GM12865 (cell line): ENCODE data around the gene ESPL1.
"Not testable (repeated sequence)": the region's sequence is repeated elsewhere in the genome, so short reads cannot be mapped to it uniquely, and the experiment has no call there.

Experiments
- DNase-seq: peaks from one replicate; pipeline ENCODE4 v3.0.0; 2010; ENCODE audit warnings: low read depth
- H3K4me3 ChIP-seq: 2 replicates; pipeline ENCODE4 v1.5.1; 2011; ENCODE audit warnings: mild to moderate bottlenecking, low read depth, low read length, control low read depth
- TF ChIP-seq, protein P1 (sequence below): IDR thresholded peaks from 2 replicates; pipeline ENCODE4 v1.5.1; 2011; ENCODE audit warnings: low read length, control low read depth, low read depth, inconsistent platforms; ENCODE audit not compliant: insufficient read depth; ENCODE audit errors: missing control alignments

ESPL1 gene

DNA sequence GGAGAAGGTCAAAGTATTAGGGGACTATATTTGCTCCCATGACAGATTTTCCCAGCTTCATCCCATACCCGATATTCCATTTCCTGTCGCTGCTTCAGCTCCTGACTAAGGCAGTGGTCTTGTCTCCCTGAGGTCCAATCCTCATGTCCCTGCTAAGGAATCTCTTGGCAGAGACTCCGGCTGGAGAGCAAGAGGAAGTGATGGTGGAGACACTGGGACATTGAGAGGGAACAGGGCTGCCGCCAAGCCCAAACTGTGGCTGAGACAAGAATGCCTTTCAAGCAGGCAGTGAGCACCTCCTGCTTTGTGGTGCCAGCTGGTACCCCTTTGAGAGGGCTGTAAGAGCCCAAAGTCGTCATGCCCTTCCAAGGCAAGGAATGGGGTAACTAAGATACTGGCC is 62.6 kb downstream of the ESPL1 start:
- DNase-seq: no peak
- TF ChIP-seq, protein P1, sequence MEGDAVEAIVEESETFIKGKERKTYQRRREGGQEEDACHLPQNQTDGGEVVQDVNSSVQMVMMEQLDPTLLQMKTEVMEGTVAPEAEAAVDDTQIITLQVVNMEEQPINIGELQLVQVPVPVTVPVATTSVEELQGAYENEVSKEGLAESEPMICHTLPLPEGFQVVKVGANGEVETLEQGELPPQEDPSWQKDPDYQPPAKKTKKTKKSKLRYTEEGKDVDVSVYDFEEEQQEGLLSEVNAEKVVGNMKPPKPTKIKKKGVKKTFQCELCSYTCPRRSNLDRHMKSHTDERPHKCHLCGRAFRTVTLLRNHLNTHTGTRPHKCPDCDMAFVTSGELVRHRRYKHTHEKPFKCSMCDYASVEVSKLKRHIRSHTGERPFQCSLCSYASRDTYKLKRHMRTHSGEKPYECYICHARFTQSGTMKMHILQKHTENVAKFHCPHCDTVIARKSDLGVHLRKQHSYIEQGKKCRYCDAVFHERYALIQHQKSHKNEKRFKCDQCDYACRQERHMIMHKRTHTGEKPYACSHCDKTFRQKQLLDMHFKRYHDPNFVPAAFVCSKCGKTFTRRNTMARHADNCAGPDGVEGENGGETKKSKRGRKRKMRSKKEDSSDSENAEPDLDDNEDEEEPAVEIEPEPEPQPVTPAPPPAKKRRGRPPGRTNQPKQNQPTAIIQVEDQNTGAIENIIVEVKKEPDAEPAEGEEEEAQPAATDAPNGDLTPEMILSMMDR: no peak
- no peak overlapping the region for H3K4me3 ChIP-seq

DNA sequence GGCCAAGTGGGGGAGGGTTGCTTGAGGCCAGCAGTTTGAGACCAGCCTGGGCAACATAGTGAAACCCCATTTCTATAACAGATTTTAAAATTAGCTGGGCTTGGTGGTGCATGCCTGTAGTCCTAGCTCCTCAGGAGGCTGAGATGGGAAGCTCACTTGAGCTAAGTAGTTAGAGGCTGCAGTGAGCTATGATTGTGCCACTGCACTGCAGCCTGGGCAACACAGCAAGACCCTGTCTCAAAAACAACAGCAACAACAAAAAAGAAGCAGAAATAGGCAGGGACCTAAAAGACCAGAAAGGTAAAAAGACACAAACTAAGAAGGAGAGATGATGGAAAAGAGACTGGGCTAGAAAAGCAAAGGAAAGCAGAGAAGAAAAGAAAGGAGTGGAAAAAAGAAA is 64.2 kb downstream of the ESPL1 start:
- not testable (repeated sequence) for H3K4me3 ChIP-seq, DNase-seq

DNA sequence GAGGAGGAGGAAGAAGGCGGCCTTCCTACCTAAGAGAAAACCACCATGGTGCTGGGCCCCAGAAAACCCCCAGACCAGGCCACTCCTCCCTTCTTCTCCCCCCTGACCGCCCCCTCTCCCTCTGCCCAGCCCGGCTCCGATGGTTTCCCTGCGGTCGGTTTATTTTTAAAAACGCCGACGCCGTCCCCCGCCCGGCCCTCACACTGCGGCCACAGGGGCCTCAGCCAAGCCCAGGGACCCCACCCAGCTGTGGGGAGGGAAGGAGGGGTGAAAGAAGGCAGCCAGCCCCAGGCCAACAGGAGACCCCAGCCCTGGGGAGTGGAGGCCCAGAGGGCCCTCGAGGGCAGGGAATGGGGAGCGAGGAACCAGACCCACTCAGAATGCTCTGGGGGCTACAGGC is 64.6 kb downstream of the ESPL1 start:
- TF ChIP-seq, protein P1: no peak
- no peak overlapping the region for H3K4me3 ChIP-seq
- DNase-seq: no peak

DNA sequence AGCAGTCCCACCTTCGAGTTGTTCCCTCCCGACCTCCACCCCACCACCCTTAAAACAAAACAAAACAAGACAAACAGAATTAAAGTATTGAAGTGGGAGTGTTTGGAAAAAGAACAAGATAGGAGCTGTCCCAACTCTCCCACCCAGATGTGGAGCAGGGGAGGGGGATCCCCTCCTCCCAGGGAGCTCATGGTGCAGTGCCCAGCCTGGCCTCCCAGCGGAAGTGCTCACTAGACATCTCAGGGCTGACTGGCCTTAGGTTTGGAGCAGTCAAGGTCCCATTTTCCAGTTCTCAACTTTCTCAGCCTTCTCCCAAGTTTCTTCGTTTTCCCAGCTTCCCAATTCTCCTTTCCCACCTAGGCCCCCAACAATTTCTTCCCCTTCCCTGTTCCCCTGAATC is 65.2 kb downstream of the ESPL1 start:
- no peak for DNase-seq
- no peak overlapping the region for H3K4me3 ChIP-seq
- TF ChIP-seq, protein P1: no peak

DNA sequence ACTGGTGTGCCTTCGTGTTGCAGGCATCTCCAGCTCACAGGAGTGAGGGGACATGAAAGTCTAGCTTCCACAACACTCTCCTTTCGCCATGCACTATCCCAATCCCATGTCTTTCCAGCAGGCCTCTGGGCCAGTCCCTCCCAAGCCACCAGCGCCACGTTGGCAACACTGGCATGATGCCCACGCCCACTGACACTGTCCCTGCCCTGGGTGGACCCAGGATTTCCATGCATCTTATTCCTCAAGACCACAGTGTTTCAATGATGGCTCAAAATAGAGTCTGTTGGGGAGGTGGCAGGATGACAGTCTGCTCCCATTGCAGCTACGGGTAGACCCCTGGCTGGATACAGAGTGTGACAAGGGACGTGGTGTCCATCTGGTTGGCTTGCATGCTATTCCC is 65.7 kb downstream of the ESPL1 start:
- TF ChIP-seq, protein P1: no peak
- no peak overlapping the region for H3K4me3 ChIP-seq
- no peak for DNase-seq

DNA sequence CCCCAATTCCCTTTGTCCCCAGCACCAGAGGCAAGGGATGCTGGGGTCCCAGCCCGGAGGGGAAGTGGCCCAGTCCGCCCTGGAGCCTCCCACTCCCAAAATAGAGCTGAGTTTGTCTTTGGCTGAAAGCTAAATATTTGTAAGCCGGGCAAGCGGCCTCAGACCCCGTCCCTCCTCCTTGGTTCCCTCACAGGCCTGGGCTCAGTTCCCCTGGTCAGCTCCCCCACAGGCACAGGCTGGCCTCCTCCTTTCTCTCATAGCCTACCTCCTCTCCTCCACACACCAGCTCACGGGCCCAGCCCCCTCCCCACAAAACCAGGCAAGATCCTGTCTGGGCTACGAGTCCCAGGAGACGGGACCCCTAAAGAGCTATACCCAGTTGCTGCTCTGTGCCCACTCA is 66.7 kb downstream of the ESPL1 start:
- TF ChIP-seq, protein P1: no peak
- DNase-seq: no peak
- no peak overlapping the region for H3K4me3 ChIP-seq

DNA sequence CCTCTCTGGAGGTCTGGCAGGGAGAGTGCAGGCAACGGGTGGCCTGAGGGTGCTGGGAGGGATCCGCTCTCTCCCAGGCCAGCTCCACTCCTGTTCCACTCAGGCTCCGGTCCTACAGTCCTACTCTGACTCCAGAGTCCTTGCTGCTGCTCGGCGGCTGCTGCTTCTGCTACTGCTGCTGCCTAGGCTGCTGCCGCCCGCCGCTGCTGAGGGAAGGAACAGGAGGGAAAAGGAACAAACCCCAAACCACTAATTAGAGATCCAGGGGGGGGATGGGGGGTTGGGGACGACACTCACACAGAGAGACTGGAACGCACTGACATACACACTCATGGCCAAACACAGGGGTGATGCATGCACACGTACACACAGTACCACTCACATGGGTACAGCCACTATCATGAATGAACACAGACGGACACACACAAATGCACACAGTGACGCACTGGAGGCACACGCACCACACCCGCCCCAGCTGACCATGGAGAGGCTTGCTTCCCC is 68.1 kb downstream of the ESPL1 start, which contains the start of gene SP7:
Gene SP7 (minus strand): TSS at position 174 of the 501 bp plus-strand sequence. CDS start 708 bp downstream, outside the sequence.
- TF ChIP-seq, protein P1: no peak
- DNase-seq: no peak
- H3K4me3 ChIP-seq: no peak within 1 kb of the TSS
